Stimulated activated CD4-positive, alpha-beta T cell treated with anti-CD3 and anti-CD28 coated beads, Interleukin-2, amount 100 ng/mL, for 4 hours (primary cell): Measurements from ENCODE around the gene LRP1B.
"Not testable (repeated sequence)": the region's sequence is repeated elsewhere in the genome, so short reads cannot be mapped to it uniquely, and the experiment has no call there.

Experiments used
- DNase-seq: peaks from one replicate; pipeline ENCODE4 v3.0.0-alpha.2; 2020; ENCODE audit warnings: low read depth

The LRP1B gene

DNA sequence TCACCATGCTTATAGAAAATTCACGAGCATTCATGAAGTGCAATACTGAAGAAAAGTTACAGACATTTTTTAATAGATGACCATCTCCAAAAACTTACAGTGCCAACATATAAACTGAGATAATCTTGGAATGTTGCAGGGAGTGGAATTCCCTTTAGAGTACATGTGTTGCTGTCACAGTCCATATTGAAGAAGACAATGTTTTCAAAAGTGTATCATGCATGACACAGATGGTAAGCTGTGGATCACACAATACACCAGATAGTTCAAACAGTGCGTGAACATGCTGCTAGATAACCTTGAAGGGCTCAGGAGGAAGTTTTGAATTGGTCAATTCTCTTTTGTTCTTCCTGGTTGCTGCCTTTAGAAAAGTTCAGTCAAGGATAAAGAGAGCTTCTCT, 1706.3 kb downstream of the LRP1B start:
- no peak for DNase-seq

DNA sequence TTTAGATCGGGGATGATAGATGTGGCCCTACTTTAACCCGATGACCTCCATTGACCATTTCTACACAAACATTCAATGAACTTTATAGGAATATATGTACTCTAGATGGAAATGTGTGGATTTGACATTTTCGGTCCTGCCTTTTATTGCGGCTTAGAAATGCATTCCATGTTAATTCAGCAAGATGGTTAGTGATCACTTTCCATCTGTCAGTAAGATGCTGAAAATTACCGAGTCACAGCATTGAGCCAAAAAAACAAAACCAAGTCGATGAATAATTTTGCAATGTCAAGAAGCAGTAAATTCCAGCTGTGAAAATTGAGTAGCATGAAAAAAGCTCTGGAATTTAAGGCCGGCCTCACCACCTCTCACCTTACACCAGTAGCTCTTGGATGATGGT, 1708.1 kb downstream of the LRP1B start:
- no peak for DNase-seq

- no peak for DNase-seq
Measured at GRCh38 chr2:140417504-140417903, 1713.3 kb downstream of the LRP1B start.

DNA sequence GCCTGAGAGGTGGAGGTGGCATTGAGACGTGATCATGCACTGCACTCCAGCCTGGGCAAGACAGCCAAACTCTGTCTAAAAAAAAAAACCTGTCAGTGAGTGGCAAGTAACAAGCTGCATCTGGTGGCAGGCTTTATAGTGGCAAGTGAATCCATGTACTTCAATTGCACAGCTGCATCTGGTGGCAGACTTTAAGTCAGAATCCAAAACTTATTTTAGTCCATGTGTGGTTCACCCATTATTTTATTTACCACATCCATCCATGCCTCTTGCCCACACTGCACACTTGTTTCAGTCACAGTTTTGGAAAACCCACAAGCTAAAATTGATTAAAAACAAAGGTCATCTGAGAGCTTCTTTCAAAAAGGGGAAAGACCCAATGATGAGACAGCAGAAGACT, 1714.2 kb downstream of the LRP1B start:
- no peak for DNase-seq

GRCh38 chr2:140415035-140415434, 1715.8 kb downstream of the LRP1B start:
- not testable (repeated sequence) for DNase-seq

GRCh38 chr2:140410695-140411094, 1720.1 kb downstream of the LRP1B start:
- DNase-seq = no peak

- DNase-seq = no peak
Measured at GRCh38 chr2:140401056-140401455, 1729.8 kb downstream of the LRP1B start.

GRCh38 chr2:140392824-140393223, 1738.0 kb downstream of the LRP1B start:
- no peak for DNase-seq

GRCh38 chr2:140384946-140385345, 1745.9 kb downstream of the LRP1B start:
- no peak for DNase-seq

DNA sequence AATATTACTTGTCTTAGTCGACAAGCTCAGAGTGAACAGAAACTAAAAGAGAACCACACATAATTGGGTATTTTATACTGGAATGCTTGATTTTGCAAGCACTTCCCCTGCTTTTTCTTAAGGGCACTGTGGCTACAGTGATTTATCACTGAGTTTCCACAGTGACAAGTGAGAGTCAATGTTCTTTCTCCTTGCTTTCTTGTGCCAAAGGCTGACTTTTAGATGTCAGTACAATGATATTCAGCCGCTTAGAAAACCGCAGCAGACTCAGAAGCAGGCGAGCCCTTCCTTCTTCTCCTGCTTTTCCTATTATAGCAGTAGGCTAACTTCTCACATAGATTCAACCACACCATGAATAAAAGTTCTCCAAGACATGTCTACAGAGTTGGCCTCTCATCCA, 1747.0 kb downstream of the LRP1B start:
- DNase-seq = no peak

- no peak for DNase-seq
Measured at GRCh38 chr2:140376686-140377085, 1754.1 kb downstream of the LRP1B start.

DNA sequence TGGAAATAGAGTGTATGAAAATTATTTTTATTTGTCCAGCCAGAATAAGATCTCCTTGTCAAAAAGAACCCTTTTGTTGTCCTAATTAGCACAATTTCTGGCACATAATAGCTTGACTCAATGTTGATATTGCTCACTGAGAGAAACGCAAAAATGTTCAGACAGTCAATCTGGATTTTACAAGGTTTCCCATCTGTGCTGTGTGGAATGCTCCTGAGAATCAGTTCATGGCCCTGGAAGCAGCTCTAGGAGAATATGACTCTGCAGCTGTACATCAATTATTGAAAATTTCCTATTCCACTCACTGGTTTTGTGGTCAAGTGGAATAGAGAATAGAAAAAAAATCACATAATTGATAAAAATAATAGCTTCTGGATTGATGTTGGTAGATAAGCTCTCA, 1767.7 kb downstream of the LRP1B start:
- no peak for DNase-seq

GRCh38 chr2:140362361-140362760, 1768.5 kb downstream of the LRP1B start:
- DNase-seq = no peak

- DNase-seq = no peak
Measured at GRCh38 chr2:140359056-140359771, 1771.6 kb downstream of the LRP1B start.

DNA sequence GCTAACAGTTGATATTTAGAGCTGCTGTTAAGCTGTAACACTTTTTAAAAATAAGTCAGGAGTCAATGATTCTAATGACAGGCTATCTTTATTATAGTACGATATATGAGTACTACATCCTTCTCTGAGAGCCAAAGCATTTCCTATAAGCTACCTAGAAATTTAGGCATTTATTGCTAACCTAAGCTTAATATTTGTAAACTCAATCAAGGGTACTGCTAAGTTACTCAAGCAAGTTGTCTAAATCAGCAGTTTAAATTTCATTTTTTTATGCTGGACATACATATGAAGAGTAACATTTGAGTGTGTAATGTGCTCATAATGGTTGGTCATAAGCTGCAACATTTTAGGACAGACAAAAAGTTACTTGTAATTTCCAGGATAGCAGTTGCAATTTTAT, 1774.1 kb downstream of the LRP1B start:
- DNase-seq = no peak

- no peak for DNase-seq
Measured at GRCh38 chr2:140355511-140356090, 1775.2 kb downstream of the LRP1B start.

- no peak for DNase-seq
Measured at GRCh38 chr2:140354544-140354943, 1776.3 kb downstream of the LRP1B start.

DNA sequence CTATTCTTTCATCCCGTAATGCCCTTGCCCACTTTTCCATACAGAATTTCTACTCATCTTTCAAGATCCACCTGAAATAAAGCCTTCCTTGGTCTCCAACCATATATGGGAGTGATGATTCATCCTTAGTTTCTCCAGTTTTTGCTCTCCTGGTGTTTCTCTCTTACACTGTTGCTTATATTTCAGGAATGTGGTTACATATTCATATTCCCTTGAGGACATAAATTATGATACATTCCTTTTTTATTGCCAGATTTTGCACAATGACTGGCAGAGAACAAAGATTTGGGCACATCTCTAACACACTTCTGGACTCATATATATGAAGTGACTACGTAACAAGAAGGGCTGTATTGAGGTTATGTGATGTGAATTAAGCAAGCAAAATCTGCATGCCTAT, 1777.3 kb downstream of the LRP1B start:
- no peak for DNase-seq

GRCh38 chr2:140351692-140352091, 1779.1 kb downstream of the LRP1B start:
- no peak for DNase-seq

GRCh38 chr2:140349695-140350094, 1781.1 kb downstream of the LRP1B start:
- DNase-seq = no peak

DNA sequence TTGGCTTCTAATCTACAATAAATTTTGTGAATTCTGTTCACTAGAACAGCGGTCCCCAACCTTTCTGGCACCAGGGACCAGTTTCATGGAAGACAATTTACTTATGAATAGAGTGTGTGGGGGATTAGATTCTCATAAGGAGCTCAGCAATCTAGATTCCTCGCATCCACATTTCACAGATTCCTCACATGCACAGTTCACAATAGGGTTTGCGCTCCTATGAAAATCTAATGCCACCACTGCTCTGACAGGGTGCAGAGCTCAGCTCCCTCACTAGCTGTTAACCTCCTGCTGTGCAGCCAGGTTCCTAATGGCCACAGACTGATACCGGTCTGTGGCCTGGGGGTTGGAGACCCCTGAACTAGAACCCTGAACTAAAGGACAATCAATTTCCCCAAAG, 1782.0 kb downstream of the LRP1B start:
- no peak for DNase-seq

- no peak for DNase-seq
Measured at GRCh38 chr2:140344838-140345237, 1786.0 kb downstream of the LRP1B start.

DNA sequence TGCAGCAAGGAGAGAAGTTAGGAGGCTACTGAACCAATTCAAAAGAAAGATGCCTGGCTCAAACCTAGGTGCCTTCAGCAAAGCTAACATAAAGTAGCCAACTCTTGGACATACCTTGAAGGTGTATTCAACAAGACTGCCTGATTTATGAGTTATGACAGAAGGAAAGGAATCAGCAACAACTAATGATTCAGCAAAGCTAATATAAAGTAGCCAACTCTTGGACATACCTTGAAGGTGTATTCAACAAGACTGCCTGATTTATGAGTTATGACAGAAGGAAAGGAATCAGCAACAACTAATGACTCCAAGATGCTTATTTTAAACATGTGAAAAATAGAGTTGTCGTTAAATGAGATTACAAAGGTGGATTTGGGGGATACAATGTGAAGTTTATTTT, 1786.5 kb downstream of the LRP1B start:
- DNase-seq = not testable (repeated sequence)

DNA sequence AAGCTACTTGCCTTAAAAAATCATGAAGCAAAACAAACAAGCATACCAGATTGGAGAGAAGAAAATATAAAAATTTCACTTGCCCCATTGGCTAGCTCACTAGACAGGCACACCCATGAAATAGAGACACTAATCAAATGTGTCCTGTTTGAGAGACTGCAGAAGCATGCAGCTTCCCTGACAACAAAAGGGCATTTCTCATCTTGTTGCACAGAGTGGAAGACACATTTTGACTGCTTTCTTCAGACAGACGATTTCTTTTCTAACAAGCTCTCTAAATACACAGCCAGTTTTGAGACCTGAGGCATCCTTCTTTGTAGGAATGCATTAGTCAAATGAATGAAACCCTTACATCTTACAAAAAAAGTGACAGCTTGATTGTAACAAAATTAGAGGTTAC, 1792.0 kb downstream of the LRP1B start:
- no peak for DNase-seq
